Keratinocyte (primary cell): ENCODE results near the gene DMBX1. TPM values are rescaled to one million over a fixed set of nuclear protein-coding genes. Genes with fewer than 3 reads are reported as not detected.

Source experiments
- DNase-seq: peaks from one replicate; pipeline ENCODE4 v3.0.0-alpha.2; 2011; ENCODE audit warnings: low read depth, missing footprints, low spot score
- FAIRE-seq: peaks from 2 replicates; lab custom pipeline; 2011; peaks lifted over from hg19 to GRCh38; lab: Jason Lieb, UNC
- H2AFZ ChIP-seq: 2 replicates; pipeline ENCODE4 v1.6.0; 2012; ENCODE audit warnings: low read length, control low read depth, inconsistent platforms; ENCODE audit not compliant: control insufficient read depth
- H3K27ac ChIP-seq: 2 replicates; pipeline ENCODE4 v1.5.1; 2011; ENCODE audit warnings: low read length; ENCODE audit not compliant: control insufficient read depth, insufficient read depth
- H3K27me3 ChIP-seq: 3 replicates; pipeline ENCODE4 v1.6.0; 2011; ENCODE audit warnings: low read length; ENCODE audit not compliant: control insufficient read depth, insufficient read depth; ENCODE audit errors: extremely low read depth
- H3K36me3 ChIP-seq, 2 experiments: 2 replicates in 1 of 2; 3 replicates in 1 of 2; pipeline ENCODE4 v1.5.1; 2011; ENCODE audit warnings: low read length in 2 of 2, mild to moderate bottlenecking in 1 of 2; ENCODE audit not compliant: control insufficient read depth in 2 of 2, insufficient read depth in 2 of 2; ENCODE audit errors: extremely low read depth in 1 of 2
- H3K4me1 ChIP-seq: 3 replicates; pipeline ENCODE4 v1.5.1; 2011; ENCODE audit warnings: low read length; ENCODE audit not compliant: control insufficient read depth, insufficient read depth; ENCODE audit errors: extremely low read depth
- H3K4me2 ChIP-seq: 3 replicates; pipeline ENCODE4 v1.6.0; 2011; ENCODE audit warnings: low read depth, low read length; ENCODE audit not compliant: control insufficient read depth, insufficient read depth; ENCODE audit errors: extremely low read depth
- H3K4me3 ChIP-seq, 3 experiments: fragments of 200-600 bp in 1 of 3; sonication (generic) in 1 of 3; 2 replicates in 2 of 3; 3 replicates in 1 of 3; pipeline ENCODE4 v1.5.1; 2011 to 2016; ENCODE audit warnings: low read length in 3 of 3, mild to moderate bottlenecking in 3 of 3, control low read depth in 2 of 3, inconsistent platforms in 1 of 3, low read depth in 1 of 3, mixed read lengths in 1 of 3, mixed run types in 1 of 3, moderate library complexity in 1 of 3; ENCODE audit not compliant: control insufficient read depth in 2 of 3, insufficient read depth in 2 of 3; ENCODE audit errors: extremely low read depth in 1 of 3
- H3K79me2 ChIP-seq: 2 replicates; pipeline ENCODE4 v1.6.0; 2012; ENCODE audit warnings: low read length; ENCODE audit not compliant: control insufficient read depth, insufficient read depth
- H3K9ac ChIP-seq: 3 replicates; pipeline ENCODE4 v1.6.0; 2011; ENCODE audit warnings: low read length; ENCODE audit not compliant: control insufficient read depth, insufficient read depth; ENCODE audit errors: extremely low read depth
- H3K9me1 ChIP-seq: 3 replicates; pipeline ENCODE4 v1.6.0; 2011; ENCODE audit warnings: low read length; ENCODE audit not compliant: control insufficient read depth, insufficient read depth; ENCODE audit errors: extremely low read depth
- H3K9me3 ChIP-seq: 2 replicates; pipeline ENCODE4 v1.5.1; 2012; ENCODE audit warnings: low read depth, low read length; ENCODE audit not compliant: control insufficient read depth
- H4K20me1 ChIP-seq: 3 replicates; pipeline ENCODE4 v1.6.0; 2011; ENCODE audit warnings: low read length; ENCODE audit not compliant: control insufficient read depth, insufficient read depth; ENCODE audit errors: extremely low read depth
- CTCF ChIP-seq, 3 experiments: IDR thresholded peaks in 1 of 3; conservative IDR thresholded peaks in 1 of 3; optimal IDR thresholded peaks in 1 of 3; 2 replicates in 2 of 3; 3 replicates in 1 of 3; pipeline versions ENCODE3 to v1.5.1; 2011; ENCODE audit warnings: low read length in 3 of 3, mild to moderate bottlenecking in 3 of 3, moderate library complexity in 2 of 3, control low read depth in 1 of 3, inconsistent platforms in 1 of 3; ENCODE audit not compliant: insufficient read depth in 2 of 3; ENCODE audit errors: extremely low read depth in 1 of 3
- EZH2 ChIP-seq: IDR thresholded peaks from one replicate; pipeline ENCODE4 v1.6.1; 2012; ENCODE audit warnings: inconsistent platforms, mild to moderate bottlenecking, low read length, moderate library complexity
- dilution Hi-C: fragments of 300-500 bp; cut with MboI; formaldehyde crosslinking; loops from one replicate; pipeline ENCODE4 v1.7.0; 2020; ENCODE audit warnings: low sequenced_read_pairs; ENCODE audit not compliant: extremely low pct_ligation_motif_present
- polyA plus RNA-seq, 5 experiments: library from polyadenylated mRNA; depleted of rRNA in 3 of 5; stranded (reverse) in 3 of 5; stranded (forward) in 1 of 5; unstranded in 1 of 5; fragments of >200 nt; gene quantifications; 1 replicate in 1 of 5; 2 replicates in 3 of 5; 3 replicates in 1 of 5; pipeline versions ENCODE4 v1.2.1 to v1.2.3, GENCODE V29; 2011 to 2012; ENCODE audit warnings: missing spikeins in 2 of 5, low read depth in 1 of 5, low replicate concordance in 1 of 5

DMBX1 gene
- polyA plus RNA-seq, 1 donor (not counting 4 experiments of a cell fraction or from before 2014, with no cell fraction given), result not detected

GRCh38 chr1:46530311-46530710 lies 40.7 kb downstream of the DMBX1 start:
- no peaks in the 10 kb centered on the region for H3K9me3 ChIP-seq
- peaks cover 26% of the 10 kb centered on the region for H3K27me3 ChIP-seq
- no peaks in the 10 kb centered on the region for H3K9me1 ChIP-seq
- dilution Hi-C loops, result no loop called here
- H3K4me2 ChIP-seq, result no peak overlapping the region
- H3K27ac ChIP-seq, result no peak overlapping the region
- DNase-seq (no peak), FAIRE-seq (no peak)
- no peak overlapping the region for H3K9ac ChIP-seq
- no peak overlapping the region for H2AFZ ChIP-seq
- peaks cover 5% of the 10 kb centered on the region for H3K4me1 ChIP-seq
- no peak for TF ChIP-seq EZH2
- TF ChIP-seq CTCF (optimal IDR thresholded peaks at IDR 0.05 in 1 of 3, IDR thresholded peaks at IDR 0.05 in 1 of 3, conservative IDR thresholded peaks at IDR 0.05 in 1 of 3; ENCODE audit: extremely low read depth in 1 of 3, insufficient read depth in 2 of 3, low read length in 3 of 3), result no peak
- H3K36me3 ChIP-seq, result no peaks in the 10 kb centered on the region
- H3K4me3 ChIP-seq, result no peak overlapping the region
- H3K79me2 ChIP-seq, result no peaks in the 10 kb centered on the region
- no peaks in the 10 kb centered on the region for H4K20me1 ChIP-seq

- no peak overlapping the region for H2AFZ ChIP-seq
- peaks cover 5% of the 10 kb centered on the region for H3K4me1 ChIP-seq
- no peak overlapping the region for H3K27ac ChIP-seq
- no peak overlapping the region for H3K9ac ChIP-seq
- H3K36me3 ChIP-seq, result no peaks in the 10 kb centered on the region
- DNase-seq (no peak), FAIRE-seq (no peak)
- H3K9me1 ChIP-seq, result no peaks in the 10 kb centered on the region
- H3K79me2 ChIP-seq, result no peaks in the 10 kb centered on the region
- no peak overlapping the region for H3K4me2 ChIP-seq
- H3K27me3 ChIP-seq, result peaks cover 26% of the 10 kb centered on the region
- dilution Hi-C loops, result no loop called here
- no peaks in the 10 kb centered on the region for H4K20me1 ChIP-seq
- TF ChIP-seq CTCF (optimal IDR thresholded peaks at IDR 0.05 in 1 of 3, IDR thresholded peaks at IDR 0.05 in 1 of 3, conservative IDR thresholded peaks at IDR 0.05 in 1 of 3; ENCODE audit: extremely low read depth in 1 of 3, insufficient read depth in 2 of 3, low read length in 3 of 3), result peak; percentile 39 to 52 (median 48)
- TF ChIP-seq EZH2, result no peak
- no peak overlapping the region for H3K4me3 ChIP-seq
- no peaks in the 10 kb centered on the region for H3K9me3 ChIP-seq
Observed at GRCh38 chr1:46530791-46531409, 41.3 kb downstream of the DMBX1 start.
